ENCODE measurements around the gene ANKH. TPM values are rescaled to one million over a fixed set of nuclear protein-coding genes. Genes with fewer than 3 reads are reported as not detected.
"Not testable (repeated sequence)": the region's sequence is repeated elsewhere in the genome, so short reads cannot be mapped to it uniquely, and the experiment has no call there.

Gene ANKH
- total RNA-seq, 1 donor from 2014 or later: 6.9 TPM

DNA sequence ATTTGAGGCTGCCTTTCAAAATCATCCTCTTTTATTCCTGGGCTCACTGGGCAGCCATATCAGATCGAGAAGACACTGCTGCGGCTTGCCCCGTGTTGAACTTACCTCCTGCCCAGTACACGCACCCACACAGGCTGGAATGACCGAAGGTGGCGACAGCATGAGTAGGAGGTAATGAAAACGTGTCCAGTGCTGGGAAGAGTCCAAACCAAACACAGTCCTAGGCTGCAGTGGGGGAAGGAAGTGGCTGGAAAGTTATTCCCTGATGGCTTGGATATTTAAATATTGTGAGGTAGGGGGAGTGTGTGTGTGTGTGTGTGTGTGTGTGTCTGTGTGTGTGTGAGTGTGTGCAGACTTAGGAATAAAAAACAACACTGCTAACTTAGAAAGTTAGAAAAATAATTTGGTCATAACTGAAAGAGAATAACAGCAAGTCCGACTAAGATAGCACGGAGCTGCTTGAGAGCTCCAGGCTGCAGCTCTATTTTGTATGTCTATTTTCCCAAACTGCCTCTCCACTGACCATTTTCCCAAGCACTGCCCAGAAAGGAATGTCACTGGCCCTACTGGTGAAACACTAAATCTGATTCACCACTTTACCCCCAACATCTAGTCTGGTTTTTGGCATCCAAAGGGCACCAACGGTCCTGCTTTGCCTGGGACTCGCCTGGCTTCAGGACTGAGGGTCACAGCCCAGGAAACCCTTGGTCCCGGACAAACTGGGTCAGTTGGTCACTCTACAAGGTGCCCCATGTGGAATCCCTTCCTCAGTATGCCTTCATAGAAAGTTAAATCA is 41.2 kb downstream of the ANKH start:
- DNase-seq (ENCODE audit: low read depth, low spot score): no peak

DNA sequence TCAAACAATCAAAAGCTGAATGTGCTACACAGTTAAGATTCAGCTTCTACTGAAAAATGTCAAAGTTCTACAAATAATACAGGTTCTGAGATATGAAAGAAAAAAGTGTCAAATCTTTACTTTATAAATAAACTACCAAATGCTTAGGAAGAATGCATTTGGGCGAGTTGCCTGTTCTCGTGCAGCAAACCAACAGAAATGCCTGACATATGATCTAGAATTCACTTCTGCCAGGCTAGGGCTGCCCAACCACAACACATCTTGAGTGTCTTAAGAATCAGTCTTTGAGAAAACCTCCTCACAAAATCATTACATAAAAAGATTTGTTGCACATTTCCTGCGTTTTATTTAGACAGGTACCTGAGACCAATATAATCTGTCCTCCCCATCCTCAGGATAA is 42.2 kb downstream of the ANKH start:
- DNase-seq (ENCODE audit: low read depth, low spot score): no peak

DNA sequence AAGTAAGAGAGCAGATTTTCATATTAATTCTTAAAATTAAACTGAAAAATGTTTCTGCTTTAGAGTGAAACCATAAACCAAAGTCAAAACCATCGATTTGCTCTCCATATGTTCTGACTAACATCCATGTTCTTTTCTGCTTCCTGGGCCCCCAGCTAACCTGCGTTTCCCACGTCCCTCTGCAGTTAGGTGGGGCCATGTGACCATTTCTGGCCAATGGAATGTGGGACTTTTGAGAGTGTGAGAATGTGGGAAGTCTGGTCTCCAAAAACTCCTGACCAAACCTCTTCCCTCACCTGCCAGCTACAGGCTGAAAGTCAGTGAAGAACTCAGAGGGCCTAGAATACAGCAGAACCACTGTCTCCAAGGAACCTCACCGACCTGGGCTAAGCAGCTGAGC is 44.9 kb downstream of the ANKH start:
- no peak for DNase-seq (ENCODE audit: low read depth, low spot score)

DNA sequence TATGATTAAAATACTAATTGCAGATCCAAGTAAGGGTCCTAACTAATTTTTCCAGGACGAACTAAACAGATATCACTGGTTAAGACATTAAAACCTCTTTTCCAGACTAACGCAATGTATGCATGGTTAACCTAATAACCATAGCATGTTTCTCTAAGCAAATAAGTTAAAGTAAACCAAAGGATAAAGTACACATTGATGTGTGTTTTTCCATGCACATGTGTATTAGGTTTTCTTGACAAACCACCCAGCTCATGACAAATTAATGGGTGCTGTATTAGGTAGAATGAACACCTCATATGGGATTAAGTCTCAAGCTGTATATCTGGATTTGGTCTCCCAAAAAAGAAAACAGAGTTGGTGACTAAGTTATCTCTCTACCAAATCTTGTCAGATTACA is 45.6 kb downstream of the ANKH start:
- no peak for DNase-seq (ENCODE audit: low read depth, low spot score)

DNA sequence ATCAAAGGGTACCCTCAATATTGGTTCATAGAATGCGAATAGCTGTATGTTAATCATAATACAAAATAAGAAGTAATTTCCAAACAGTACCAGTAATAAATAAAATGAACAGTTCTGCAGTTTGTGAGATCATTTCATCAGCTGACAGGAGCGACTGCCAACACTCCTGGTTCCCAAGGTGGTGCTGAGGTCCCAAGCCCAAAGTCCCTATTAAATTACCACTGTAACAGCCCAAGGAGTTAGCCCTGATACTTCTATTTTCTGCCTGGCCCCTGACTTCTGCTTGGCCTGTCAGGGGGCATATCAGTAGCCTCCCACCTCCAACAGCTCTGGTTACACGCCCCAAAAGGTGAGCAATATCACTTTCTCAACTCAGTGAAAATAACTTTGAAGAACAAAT is 47.1 kb downstream of the ANKH start:
- DNase-seq (ENCODE audit: low read depth, low spot score): no peak

DNA sequence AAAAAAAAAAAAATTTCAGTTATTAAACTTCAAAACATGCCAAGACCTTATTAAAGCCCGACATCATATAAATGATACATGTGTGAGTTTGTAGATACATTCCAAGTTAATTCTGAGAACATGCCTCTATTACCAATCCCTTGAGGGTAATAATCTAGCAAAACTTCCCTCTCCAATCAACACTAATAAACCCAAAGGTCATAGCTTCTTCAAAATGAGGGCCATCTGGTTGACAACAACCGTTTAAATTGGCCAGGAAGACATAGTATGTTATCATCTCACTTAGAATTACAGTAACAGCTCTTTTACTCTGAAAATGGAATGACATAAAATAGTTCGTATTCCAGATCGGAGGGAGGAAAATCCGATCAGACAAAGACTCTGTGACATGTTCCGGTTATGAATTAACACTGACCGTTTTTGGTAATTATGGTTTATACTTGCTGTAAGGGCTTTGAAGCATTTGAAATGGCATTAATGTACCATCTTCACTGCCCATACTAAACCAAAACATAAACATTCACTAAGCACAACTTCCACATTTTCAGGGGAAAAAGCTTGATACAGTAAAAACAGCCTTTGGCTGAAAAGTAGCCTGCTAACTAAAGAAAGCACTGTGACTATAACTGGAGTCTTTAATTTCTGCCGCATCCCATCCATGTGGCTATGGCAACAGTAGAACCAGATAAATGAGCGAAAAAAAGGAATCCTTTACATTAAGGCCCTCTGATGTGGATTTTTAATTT is 50.3 kb downstream of the ANKH start:
- no peak for DNase-seq (ENCODE audit: low read depth, low spot score)

DNA sequence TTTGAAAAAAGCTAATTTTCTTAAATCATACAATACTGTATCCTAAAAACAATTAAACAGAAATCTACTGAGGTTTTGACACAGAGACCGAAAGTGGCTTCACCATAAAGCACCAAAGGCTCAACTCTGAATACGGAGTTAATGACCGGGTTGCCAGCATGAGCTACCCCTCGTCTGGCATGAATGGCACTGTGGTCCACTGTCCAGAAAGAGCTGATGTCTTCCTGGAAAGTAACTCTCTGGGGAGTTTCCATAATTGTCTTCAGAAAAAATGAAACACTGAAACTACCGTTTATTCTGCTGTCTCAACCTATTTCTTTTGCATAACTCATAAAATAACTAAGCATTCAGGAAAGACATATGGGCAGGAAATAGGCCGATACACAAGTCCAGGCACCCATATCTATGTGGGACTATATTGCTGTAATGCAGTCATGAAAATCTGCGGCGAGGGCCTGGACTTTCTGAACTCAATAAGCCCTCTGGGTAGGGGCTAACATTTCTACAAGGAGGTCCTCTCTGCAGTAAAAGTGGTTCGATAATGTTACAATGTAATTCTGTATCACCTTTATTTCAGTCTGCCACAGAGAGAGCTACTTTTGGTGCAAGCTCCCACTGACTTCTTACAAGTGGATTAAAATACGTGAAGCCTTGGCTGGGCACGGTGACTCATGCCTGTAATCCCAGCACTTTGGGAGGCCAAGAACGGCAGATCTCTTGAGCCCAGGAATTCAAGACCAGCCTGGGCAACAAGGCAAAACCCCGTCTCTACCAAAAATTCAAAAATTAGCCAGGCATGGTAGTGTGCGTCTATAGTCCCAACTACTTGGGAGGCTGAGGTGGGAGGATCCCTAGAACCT is 52.4 kb downstream of the ANKH start:
- DNase-seq (ENCODE audit: low read depth, low spot score): no peak

DNA sequence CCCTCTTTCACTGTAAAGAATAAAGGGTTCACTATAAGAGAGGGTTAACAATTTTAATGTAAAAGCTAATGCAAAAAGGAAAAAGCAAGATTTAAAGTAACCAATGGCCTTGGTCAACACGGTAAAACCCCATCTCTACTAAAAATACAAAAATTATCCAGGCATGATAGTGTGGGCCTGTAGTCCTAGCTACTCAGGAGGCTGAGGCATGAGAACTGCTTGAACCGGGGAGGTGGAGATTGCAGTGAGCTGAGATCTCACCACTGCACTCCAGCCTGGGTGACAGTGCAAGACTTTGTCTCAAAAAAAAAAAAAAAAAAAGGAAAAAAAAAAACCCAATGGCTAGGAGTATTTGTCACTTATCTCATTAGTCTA is 53.8 kb downstream of the ANKH start:
- DNase-seq (ENCODE audit: low read depth, low spot score): not testable (repeated sequence)

DNA sequence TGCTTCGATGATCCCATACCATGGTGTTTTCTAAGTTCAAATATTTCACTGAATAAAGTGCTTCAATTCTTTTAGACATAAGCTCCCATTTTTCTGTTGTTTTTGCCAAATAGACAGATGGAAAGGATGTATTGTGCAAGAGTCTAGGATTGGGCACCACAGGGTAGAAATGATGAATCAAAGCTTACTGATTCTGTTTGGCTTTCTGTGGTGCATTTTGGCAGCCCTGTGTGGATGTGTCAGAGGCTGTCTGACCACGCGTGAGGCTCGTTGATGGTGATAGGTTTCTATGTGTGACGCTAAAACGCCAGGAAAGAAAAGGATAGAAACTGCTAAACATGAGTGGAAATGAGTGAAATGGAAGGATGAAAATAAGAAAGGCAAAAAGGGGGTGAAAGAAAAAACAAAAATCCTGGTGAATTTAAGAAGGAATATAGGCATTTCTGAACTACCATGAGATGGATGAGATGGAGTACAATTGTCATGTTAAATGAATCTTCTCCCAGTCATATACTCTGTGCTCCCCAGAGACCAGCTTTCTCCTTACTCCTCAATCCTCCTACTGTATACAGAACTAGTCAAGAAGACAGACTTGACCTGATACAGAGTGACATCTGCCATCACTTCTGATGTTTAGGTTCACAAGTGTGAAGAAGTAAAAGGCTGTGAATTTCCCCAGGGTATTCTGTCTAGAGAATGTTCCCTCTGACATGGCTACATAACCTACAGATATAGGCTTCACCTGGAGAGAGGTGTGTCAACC is 54.4 kb downstream of the ANKH start:
- no peak for DNase-seq (ENCODE audit: low read depth, low spot score)

DNA sequence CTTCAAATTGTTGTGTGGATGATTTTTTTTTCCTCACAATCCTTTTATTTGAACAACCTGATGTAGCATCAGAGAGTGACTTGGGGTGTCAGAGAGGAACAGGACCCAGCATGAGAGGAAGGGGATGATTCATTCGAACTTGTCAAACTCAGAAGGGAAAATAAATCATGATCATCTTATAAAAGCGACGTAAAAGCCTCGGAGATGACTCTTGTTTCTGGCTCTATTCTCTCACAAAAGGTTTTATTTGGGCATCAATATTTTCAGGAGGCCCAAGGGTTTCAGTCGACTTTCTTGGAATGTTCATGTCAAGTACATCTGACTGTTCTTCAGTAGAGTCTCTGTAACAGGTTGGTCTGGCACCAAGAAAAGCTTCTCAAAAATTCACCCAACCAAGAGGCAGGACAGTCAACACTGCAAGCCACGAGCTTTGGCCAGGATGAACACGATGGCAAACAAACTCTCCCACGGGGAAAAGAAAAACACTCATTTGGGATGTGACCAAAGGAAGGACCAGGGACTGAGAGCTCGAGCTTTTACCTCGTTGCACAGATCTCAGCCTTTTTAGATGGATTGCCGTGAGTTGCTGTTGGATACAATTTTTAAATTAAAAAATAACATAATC is 55.1 kb downstream of the ANKH start:
- no peak for DNase-seq (ENCODE audit: low read depth, low spot score)

DNA sequence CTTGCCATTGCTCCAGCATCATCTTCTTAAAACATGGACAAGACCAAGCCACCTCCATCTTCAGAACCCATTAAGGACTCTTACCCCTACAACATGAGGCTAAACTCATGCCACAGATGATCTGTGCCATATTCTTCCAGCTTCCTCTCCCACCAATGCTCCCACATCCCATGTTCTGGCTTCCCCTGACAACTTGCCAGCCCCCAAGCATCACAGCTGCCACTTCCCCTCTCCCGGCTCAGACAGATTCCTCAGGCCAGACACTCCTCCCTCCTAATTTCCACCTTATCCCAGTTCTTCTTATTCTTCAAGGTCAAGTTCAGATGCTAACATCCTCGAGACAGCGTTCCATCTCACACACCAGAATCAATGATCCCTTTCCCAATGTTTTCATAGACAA is 57.8 kb downstream of the ANKH start:
- DNase-seq (ENCODE audit: low read depth, low spot score): no peak

DNA sequence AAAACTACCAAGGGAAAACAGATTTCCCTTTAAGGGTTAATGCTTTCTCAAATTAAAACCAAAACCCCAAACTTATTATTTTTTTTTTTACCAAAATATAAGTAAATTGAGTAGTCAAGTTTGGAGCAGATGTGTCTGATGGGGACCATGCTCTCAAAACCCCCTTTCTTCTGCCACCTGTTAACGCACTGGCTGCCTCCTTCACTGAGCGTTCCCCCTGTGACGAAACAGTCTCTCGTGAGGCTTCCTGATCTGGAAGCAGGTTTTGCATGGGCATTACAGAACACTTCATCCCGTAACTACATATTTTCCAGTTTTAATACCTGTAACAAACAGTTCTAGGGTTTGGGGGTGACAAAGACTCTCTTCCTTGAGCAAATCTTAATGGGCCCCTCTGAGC is 59.4 kb downstream of the ANKH start:
- no peak for DNase-seq (ENCODE audit: low read depth, low spot score)

DNA sequence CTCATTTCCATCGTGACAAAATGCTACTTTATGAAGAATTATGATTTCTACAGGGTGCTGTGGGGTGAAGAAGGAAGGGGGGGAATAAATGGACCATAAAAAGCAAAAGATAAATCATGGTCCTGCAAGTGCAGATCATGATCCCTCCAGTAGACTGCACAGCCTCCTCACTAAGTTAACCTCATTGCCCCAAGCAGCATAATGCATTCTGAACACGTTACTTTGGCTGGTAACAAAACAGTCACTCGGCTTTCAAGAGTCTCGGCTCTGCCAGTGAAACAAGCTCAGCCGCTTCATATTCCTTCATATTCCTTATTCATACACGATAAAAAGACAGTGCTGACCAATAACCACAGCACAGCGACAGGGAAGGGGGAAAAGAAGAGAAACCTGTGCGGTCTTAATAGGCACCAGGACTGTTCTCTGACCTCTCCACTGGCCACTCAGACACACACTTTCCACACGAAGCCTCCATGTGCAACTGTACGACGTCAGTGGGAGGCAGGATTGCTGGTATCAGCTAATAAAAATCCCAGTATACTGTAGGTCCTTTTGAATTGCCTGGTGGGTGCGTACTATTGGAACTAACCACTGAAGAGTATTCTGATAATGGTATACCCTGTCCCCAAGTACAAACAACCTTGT is 60.5 kb downstream of the ANKH start:
- no peak for DNase-seq (ENCODE audit: low read depth, low spot score)

DNA sequence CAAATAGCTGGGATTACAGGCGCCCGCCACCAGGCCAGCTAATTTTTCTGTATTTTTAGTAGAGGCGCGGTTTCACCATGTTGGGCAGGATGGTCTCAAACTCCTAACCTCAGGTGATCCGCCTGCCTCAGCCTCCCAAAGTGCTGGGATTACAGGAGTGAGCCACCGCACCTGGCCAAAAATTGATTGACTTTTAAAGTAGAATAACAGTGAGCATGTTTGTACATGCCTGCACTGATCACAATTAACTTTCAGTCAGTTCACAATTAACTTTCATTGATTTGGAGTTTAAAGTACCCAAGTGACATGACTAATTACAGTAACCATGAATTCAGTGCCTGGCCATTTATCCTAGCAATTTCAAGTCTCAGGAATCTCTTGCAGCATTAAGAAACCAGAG is 61.3 kb downstream of the ANKH start:
- DNase-seq (ENCODE audit: low read depth, low spot score): no peak

DNA sequence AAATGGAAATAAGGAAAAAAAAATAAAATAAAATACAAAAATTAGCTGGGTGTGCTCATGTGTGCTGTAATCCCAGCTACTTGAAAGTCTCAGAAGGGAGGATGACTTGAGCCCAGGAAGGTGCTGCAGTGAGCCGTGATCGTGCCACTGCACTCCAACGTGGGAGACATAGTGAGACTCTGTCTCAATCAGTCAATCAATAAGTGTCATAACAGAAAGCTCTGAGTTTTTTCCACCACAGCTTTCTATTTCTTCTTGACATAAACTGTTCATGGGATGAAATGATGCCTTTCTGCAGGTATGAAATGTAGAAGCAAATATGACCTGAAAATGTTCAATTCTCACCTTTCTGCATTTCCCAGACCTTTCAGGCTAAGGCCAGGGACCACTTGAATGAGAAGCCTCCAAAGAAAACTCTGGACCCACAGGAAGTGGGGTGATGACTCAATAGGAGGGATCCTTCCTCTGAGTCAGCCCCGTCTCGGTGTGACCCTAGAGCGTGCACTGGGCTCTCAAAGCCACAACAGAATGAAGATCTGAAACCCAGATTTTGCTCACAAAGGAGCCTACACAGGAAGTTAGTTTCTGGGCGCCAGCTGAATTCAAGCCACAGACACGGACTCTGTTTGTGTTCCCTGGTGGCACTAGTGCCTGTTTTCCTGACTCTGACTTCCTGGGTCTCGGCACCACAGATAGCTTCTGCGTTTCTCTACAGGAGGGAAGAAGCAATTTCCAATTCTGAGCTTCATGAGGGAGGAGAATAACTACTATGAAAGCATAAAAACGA is 62.0 kb downstream of the ANKH start:
- DNase-seq (ENCODE audit: low read depth, low spot score): peak; percentile 19

DNA sequence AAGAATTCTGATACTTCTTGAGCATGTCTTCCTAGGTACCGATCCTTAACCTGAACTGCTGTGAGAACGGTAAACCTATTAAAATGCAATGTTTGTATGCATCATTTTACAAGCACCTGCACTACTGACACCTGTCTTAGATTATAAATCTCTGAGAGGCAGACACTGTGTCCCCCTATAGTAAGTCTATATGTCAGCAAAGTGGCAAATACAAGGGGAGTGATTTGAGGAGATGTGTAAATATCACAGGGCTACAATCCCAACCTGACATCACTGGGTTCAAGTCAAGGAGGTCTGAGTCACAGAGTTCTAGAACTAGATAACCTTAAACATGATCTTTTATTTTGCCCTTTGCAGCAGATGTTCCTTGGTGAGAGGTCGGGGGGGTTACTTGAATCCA is 64.1 kb downstream of the ANKH start:
- no peak for DNase-seq (ENCODE audit: low read depth, low spot score)

DNA sequence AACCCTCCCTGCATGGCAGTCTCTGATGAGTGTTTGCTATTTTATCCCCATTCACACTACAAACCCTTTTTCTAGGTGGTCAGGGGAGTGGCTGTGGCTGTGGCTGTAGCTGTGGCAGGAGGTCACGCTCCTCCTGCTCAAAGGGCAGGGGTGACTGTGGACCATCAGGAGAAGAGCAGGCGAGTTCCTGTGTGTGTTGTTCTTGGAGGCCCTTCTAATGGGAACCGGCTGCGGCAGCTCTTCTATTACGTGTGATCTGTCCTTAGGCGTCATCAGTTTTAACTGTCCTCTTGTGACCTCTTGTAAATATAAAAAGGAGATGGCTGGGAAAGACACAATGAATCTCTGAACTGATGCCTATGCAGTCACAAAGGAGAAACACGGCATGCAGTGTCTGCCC is 65.1 kb downstream of the ANKH start:
- DNase-seq (ENCODE audit: low read depth, low spot score): no peak

DNA sequence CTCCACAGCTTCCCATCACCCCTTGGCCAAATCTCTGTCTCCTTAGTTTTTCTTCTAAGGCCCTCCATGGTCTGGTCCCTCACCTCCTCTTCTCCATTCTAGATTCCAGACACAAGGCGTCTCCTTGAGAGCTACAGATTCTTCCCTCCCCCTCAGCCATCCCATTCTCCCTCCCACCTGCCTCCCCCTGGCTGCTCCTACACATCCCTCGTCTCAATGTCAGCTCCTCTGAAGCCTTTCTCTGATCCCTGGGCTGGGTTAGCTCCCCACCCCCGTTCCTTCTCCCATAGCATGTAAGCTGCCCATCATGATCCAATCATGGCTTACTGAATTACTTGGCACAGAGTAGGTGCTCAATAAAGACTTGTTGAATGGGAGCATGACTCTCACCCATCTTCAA is 69.0 kb downstream of the ANKH start:
- no peak for DNase-seq (ENCODE audit: low read depth, low spot score)

DNA sequence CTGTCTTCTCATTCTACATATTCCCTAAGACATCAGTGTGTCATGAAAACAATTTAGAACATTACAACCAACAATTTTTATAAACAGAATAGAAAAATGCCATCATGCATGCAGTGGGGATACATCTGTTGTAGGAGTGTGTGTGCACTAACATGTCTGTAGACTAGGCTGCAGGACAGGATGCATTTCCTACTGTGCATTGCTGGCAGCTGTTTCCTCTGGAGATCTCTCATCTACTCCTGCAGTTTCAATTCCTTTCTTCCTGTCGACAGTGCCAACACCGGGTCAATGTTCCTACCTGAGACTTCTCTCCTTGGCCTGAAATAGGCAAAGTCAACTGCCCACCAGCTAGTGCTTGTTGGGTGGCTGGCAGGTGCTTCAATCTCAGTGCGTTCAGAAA is 69.8 kb downstream of the ANKH start:
- DNase-seq (ENCODE audit: low read depth, low spot score): peak; percentile 24

DNA sequence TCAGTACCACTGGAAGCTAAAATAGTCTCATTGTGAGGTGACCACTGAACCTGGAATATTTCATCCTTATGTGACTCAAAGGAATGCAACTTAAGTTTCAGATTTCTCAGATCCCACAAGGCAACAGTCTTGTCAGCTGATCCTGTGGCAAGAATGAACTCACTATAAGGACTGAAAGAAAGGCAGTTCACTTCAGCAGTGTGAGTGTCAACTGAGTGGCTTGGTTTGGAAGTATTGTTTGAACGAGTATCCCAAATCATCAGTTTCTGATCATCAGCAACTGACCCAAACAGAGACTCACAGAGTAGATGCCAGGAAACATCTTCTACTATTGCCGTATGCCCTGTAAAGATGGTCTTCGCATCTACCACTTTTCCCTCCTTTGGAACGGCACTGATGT is 74.2 kb downstream of the ANKH start:
- DNase-seq (ENCODE audit: low read depth, low spot score): not testable (repeated sequence)

All from pulmonary artery endothelial cell (primary cell).